ENCODE measurements around the gene HDLBP.

Gene HDLBP

DNA sequence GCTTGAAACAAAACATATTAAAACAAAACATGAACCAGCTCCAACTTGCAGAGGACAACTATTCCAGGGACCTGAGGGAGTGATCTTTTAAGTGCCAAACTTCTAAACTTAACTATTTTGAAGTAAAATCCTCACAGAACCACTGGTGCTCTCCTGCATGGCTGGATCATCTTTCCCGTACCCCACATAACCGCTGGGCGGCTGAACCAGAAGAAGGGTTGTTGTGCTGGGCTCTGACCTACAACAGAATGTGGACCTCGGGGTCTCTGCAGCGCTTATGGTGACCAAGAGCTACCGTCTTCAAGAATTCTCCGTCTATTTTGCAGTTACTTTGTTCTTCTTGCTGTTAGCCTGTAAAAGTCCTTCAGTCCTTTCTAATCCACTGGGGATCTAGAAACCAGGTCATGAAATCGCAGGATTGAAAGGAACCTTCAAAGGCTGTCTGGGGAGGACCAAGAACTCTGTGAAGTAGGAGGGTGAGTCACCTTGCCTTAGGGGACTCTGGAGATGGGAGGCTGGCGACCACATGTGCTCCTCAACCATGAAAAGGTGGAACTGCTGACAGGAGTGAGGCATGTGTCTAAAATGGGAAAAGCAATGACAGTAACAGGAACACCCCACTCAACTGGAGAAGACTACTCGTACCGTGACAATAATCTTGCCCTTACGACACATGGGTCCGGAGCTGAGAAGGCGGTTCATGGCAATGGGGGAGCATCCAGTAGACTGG is 46.6 kb downstream of the HDLBP start:
- ATAC-seq (ENCODE audit: low read depth) (no peak), DNase-seq (ENCODE audit: low spot score) (no peak)
- H3K36me3 ChIP-seq (ENCODE audit: low read depth): peaks cover 62% of the 10 kb centered on the region
- no peak overlapping the region for H3K4me3 ChIP-seq (ENCODE audit: severe bottlenecking)
- H3K4me1 ChIP-seq (ENCODE audit: insufficient read depth, poor library complexity, severe bottlenecking): peaks cover 8% of the 10 kb centered on the region
- no peak for TF ChIP-seq CTCF (IDR thresholded peaks at IDR 0.05; ENCODE audit: poor library complexity, severe bottlenecking)
- H3K27me3 ChIP-seq (ENCODE audit: insufficient read depth, poor library complexity, severe bottlenecking): no peaks in the 10 kb centered on the region
- no peak overlapping the region for H3K27ac ChIP-seq (ENCODE audit: poor library complexity, severe bottlenecking)
- H3K9me3 ChIP-seq (ENCODE audit: severe bottlenecking): no peaks in the 10 kb centered on the region

DNA sequence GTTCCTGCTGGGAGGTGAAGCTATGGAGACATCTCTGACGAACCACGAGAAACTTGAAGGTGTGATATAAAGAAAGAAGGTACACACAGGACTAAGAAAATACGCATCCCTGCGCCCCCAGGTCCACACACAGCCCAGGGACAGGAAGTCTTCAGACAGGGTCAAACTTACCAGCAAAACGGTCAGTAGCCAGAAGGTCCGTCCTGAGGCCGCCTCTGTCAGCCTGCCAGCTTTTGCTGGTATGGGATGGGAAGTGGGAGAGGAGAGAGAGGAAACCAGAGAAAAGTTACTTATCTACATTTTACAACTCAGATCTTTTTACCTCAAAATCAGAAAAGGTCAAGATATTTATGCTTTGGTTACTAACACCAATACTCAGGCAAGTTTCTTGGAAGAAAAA is 47.2 kb downstream of the HDLBP start:
- no peak for DNase-seq (ENCODE audit: low spot score)
- Histone ChIP-seq H3K27ac (ENCODE audit: poor library complexity, severe bottlenecking) (no peak overlapping the region), H3K4me3 (ENCODE audit: severe bottlenecking) (no peak overlapping the region), H3K4me1 (ENCODE audit: insufficient read depth, poor library complexity, severe bottlenecking) (peaks cover 8% of the 10 kb centered on the region), H3K27me3 (ENCODE audit: insufficient read depth, poor library complexity, severe bottlenecking) (no peaks in the 10 kb centered on the region), H3K36me3 (ENCODE audit: low read depth) (peaks cover 68% of the 10 kb centered on the region), H3K9me3 (ENCODE audit: severe bottlenecking) (no peaks in the 10 kb centered on the region)
- no peak for ATAC-seq (ENCODE audit: low read depth)
- TF ChIP-seq CTCF (IDR thresholded peaks at IDR 0.05; ENCODE audit: poor library complexity, severe bottlenecking): no peak

- no peak overlapping the region for H3K27ac ChIP-seq (ENCODE audit: poor library complexity, severe bottlenecking)
- H3K9me3 ChIP-seq (ENCODE audit: severe bottlenecking): no peaks in the 10 kb centered on the region
- H3K36me3 ChIP-seq (ENCODE audit: low read depth): peaks cover 76% of the 10 kb centered on the region
- H3K27me3 ChIP-seq (ENCODE audit: insufficient read depth, poor library complexity, severe bottlenecking): no peaks in the 10 kb centered on the region
- H3K4me1 ChIP-seq (ENCODE audit: insufficient read depth, poor library complexity, severe bottlenecking): peaks cover 6% of the 10 kb centered on the region
- DNase-seq (ENCODE audit: low spot score) (no peak), ATAC-seq (ENCODE audit: low read depth) (no peak)
- no peak overlapping the region for H3K4me3 ChIP-seq (ENCODE audit: severe bottlenecking)
- no peak for TF ChIP-seq CTCF (IDR thresholded peaks at IDR 0.05; ENCODE audit: poor library complexity, severe bottlenecking)
Measured at GRCh38 chr2:241267249-241268067, 48.0 kb downstream of the HDLBP start.

DNA sequence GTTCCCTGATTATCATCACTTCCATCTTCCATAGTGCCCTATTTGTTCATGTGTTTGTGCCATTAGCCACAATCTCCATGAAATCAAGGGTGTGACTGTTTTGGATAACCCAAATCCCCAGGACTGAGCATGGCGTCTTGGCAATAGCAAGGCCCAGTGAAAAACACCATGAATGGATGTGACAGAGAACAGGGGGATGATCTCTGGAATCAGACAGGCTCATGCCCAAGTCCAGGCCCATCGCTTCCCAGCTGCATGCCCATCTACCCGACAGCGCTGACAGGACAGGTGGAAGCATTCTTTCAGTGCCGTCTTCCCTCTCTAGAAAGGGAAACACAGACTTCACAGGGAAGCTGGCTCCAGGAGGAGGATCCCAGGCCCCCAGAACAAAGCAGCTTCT is 50.0 kb downstream of the HDLBP start:
- no peak for TF ChIP-seq CTCF (IDR thresholded peaks at IDR 0.05; ENCODE audit: poor library complexity, severe bottlenecking)
- peaks cover 90% of the 10 kb centered on the region for H3K36me3 ChIP-seq (ENCODE audit: low read depth)
- no peaks in the 10 kb centered on the region for H3K4me1 ChIP-seq (ENCODE audit: insufficient read depth, poor library complexity, severe bottlenecking)
- H3K4me3 ChIP-seq (ENCODE audit: severe bottlenecking): no peak overlapping the region
- no peak for DNase-seq (ENCODE audit: low spot score)
- ATAC-seq (ENCODE audit: low read depth): no peak
- H3K9me3 ChIP-seq (ENCODE audit: severe bottlenecking): no peaks in the 10 kb centered on the region
- H3K27me3 ChIP-seq (ENCODE audit: insufficient read depth, poor library complexity, severe bottlenecking): no peaks in the 10 kb centered on the region
- no peak overlapping the region for H3K27ac ChIP-seq (ENCODE audit: poor library complexity, severe bottlenecking)

- no peak for ATAC-seq (ENCODE audit: low read depth)
- H3K4me1 ChIP-seq (ENCODE audit: insufficient read depth, poor library complexity, severe bottlenecking): no peaks in the 10 kb centered on the region
- no peak for TF ChIP-seq CTCF (IDR thresholded peaks at IDR 0.05; ENCODE audit: poor library complexity, severe bottlenecking)
- no peak for DNase-seq (ENCODE audit: low spot score)
- H3K27ac ChIP-seq (ENCODE audit: poor library complexity, severe bottlenecking): no peak overlapping the region
- no peaks in the 10 kb centered on the region for H3K9me3 ChIP-seq (ENCODE audit: severe bottlenecking)
- H3K36me3 ChIP-seq (ENCODE audit: low read depth): peaks cover 100% of the 10 kb centered on the region
- no peak overlapping the region for H3K4me3 ChIP-seq (ENCODE audit: severe bottlenecking)
- H3K27me3 ChIP-seq (ENCODE audit: insufficient read depth, poor library complexity, severe bottlenecking): no peaks in the 10 kb centered on the region
Measured at GRCh38 chr2:241263061-241263460, 52.4 kb downstream of the HDLBP start.

Data from RWPE2 (cell line).